Amniotic stem cell (primary cell): ENCODE results near the gene TGM2.

Experiments
- DNase-seq: peaks from one replicate; lab custom pipeline; 2025; lab: John Stamatoyannopoulos, UW

The TGM2 gene

GRCh38 chr20:38199501-38200390, 34.7 kb upstream of the TGM2 start:
- DNase-seq = no peak

- DNase-seq = no peak
These were observed 33.3 kb upstream of the TGM2 start for GRCh38 chr20:38198238-38198861.

GRCh38 chr20:38197619-38198018, 32.5 kb upstream of the TGM2 start:
- no peak for DNase-seq

GRCh38 chr20:38197217-38197616, 32.1 kb upstream of the TGM2 start:
- no peak for DNase-seq

- no peak for DNase-seq
These were observed 31.5 kb upstream of the TGM2 start for GRCh38 chr20:38196592-38196991.

- DNase-seq = no peak
These were observed 31.0 kb upstream of the TGM2 start for GRCh38 chr20:38196076-38196475.

- DNase-seq = no peak
These were observed 30.5 kb upstream of the TGM2 start for GRCh38 chr20:38195521-38195920.

GRCh38 chr20:38194971-38195504, 30.0 kb upstream of the TGM2 start:
- no peak for DNase-seq

GRCh38 chr20:38193586-38194105, 28.6 kb upstream of the TGM2 start:
- DNase-seq = no peak

- no peak for DNase-seq
These were observed 27.3 kb upstream of the TGM2 start for GRCh38 chr20:38192323-38192885.

- DNase-seq = no peak
These were observed 26.6 kb upstream of the TGM2 start for GRCh38 chr20:38191654-38192053.

GRCh38 chr20:38190936-38191371, 25.9 kb upstream of the TGM2 start:
- DNase-seq = no peak

- no peak for DNase-seq
These were observed 25.1 kb upstream of the TGM2 start for GRCh38 chr20:38190166-38190565.

GRCh38 chr20:38187517-38187916, 22.4 kb upstream of the TGM2 start:
- DNase-seq = no peak

GRCh38 chr20:38186788-38187221, 21.7 kb upstream of the TGM2 start:
- DNase-seq = no peak

GRCh38 chr20:38184101-38184500, 19.0 kb upstream of the TGM2 start:
- no peak for DNase-seq

- DNase-seq = no peak
These were observed 16.9 kb upstream of the TGM2 start for GRCh38 chr20:38181971-38182370.

GRCh38 chr20:38181207-38181801, 16.2 kb upstream of the TGM2 start:
- DNase-seq = no peak

- no peak for DNase-seq
These were observed 15.7 kb upstream of the TGM2 start for GRCh38 chr20:38180781-38181180.

GRCh38 chr20:38179846-38180245, 14.8 kb upstream of the TGM2 start:
- no peak for DNase-seq

GRCh38 chr20:38178581-38178980, 13.5 kb upstream of the TGM2 start:
- no peak for DNase-seq

- no peak for DNase-seq
These were observed 13.0 kb upstream of the TGM2 start for GRCh38 chr20:38178065-38178491.
